WERI-Rb-1 (cell line): ENCODE results near the gene RBM25.

Source experiments
- DNase-seq: peaks from one replicate; pipeline ENCODE4 v3.0.0-alpha.2; 2020
- H3K27ac ChIP-seq: fragments of 250-450 bp; sonication (Bioruptor Pico); 2 replicates; pipeline ENCODE4 v1.5.1; 2020; ENCODE audit warnings: mild to moderate bottlenecking, moderate library complexity
- H3K27me3 ChIP-seq: fragments of 250-450 bp; sonication (Bioruptor Pico); 2 replicates; pipeline ENCODE4 v1.5.1; 2021; ENCODE audit warnings: mild to moderate bottlenecking, low read depth, moderate library complexity; ENCODE audit not compliant: insufficient read depth, severe bottlenecking
- H3K36me3 ChIP-seq: fragments of 250-450 bp; sonication (Bioruptor Pico); 2 replicates; pipeline ENCODE4 v1.5.1; 2020; ENCODE audit warnings: mild to moderate bottlenecking, moderate library complexity
- H3K4me3 ChIP-seq: 2 replicates; pipeline ENCODE4 v1.5.1; 2011; ENCODE audit warnings: low read depth, mild to moderate bottlenecking, control low read depth, low read length
- H3K9me3 ChIP-seq: fragments of 250-450 bp; sonication (Bioruptor Pico); 2 replicates; pipeline ENCODE4 v1.5.1; 2021; ENCODE audit warnings: mild to moderate bottlenecking, moderate library complexity; ENCODE audit not compliant: severe bottlenecking
- CTCF ChIP-seq: IDR thresholded peaks from 2 replicates; pipeline ENCODE4 v1.5.1; 2011; ENCODE audit warnings: low read depth, mild to moderate bottlenecking, control low read depth, inconsistent platforms, low read length

RBM25 gene

GRCh38 chr14:73097421-73097820 is 39.1 kb downstream of the RBM25 start:
- H3K36me3 ChIP-seq = peaks cover 69% of the 10 kb centered on the region

GRCh38 chr14:73100334-73100733 is 42.0 kb downstream of the RBM25 start:
- TF ChIP-seq CTCF = no peak
- H3K27me3 ChIP-seq = no peaks in the 10 kb centered on the region
- peaks cover 77% of the 10 kb centered on the region for H3K36me3 ChIP-seq
- no peaks in the 10 kb centered on the region for H3K9me3 ChIP-seq
- DNase-seq = no peak
- H3K4me3 ChIP-seq = no peak overlapping the region
- H3K27ac ChIP-seq = no peak overlapping the region

More at GRCh38 chr14:73097421-73097820, 39.1 kb downstream of the RBM25 start:
- Histone ChIP-seq H3K9me3 (no peaks in the 10 kb centered on the region), H3K4me3 (no peak overlapping the region), H3K27ac (no peak overlapping the region), H3K27me3 (no peaks in the 10 kb centered on the region)
- no peak for DNase-seq
- TF ChIP-seq CTCF = no peak

- DNase-seq = no peak
- no peak for TF ChIP-seq CTCF
- Histone ChIP-seq H3K36me3 (peaks cover 89% of the 10 kb centered on the region), H3K9me3 (no peaks in the 10 kb centered on the region), H3K27me3 (no peaks in the 10 kb centered on the region), H3K27ac (no peak overlapping the region), H3K4me3 (no peak overlapping the region)
These were observed 44.6 kb downstream of the RBM25 start for GRCh38 chr14:73102806-73103497.

GRCh38 chr14:73105050-73105449 is 46.7 kb downstream of the RBM25 start:
- no peak for TF ChIP-seq CTCF
- DNase-seq = no peak
- Histone ChIP-seq H3K27ac (no peak overlapping the region), H3K36me3 (peaks cover 87% of the 10 kb centered on the region), H3K27me3 (no peaks in the 10 kb centered on the region), H3K9me3 (no peaks in the 10 kb centered on the region), H3K4me3 (no peak overlapping the region)

GRCh38 chr14:73105727-73106126 is 47.4 kb downstream of the RBM25 start:
- H3K9me3 ChIP-seq = no peaks in the 10 kb centered on the region
- TF ChIP-seq CTCF = no peak
- DNase-seq = no peak
- no peaks in the 10 kb centered on the region for H3K27me3 ChIP-seq
- H3K36me3 ChIP-seq = peaks cover 87% of the 10 kb centered on the region
- H3K27ac ChIP-seq = no peak overlapping the region
- no peak overlapping the region for H3K4me3 ChIP-seq

- H3K36me3 ChIP-seq = peaks cover 95% of the 10 kb centered on the region
- no peak overlapping the region for H3K27ac ChIP-seq
- no peaks in the 10 kb centered on the region for H3K9me3 ChIP-seq
- no peaks in the 10 kb centered on the region for H3K27me3 ChIP-seq
- TF ChIP-seq CTCF = no peak
- no peak for DNase-seq
- no peak overlapping the region for H3K4me3 ChIP-seq
These were observed 57.8 kb downstream of the RBM25 start for GRCh38 chr14:73116079-73116665.
